Type B pancreatic cell (in vitro differentiated cells): ENCODE measurements around the gene OLA1. TPM values are rescaled to one million over a fixed set of nuclear protein-coding genes. Genes with fewer than 3 reads are reported as not detected.

ENCODE experiments used
- DNase-seq: peaks from one replicate; pipeline ENCODE4 v3.0.0; 2021; ENCODE audit warnings: mixed read lengths; ENCODE audit not compliant: unreplicated experiment; ENCODE audit errors: extremely low spot score
- H3K27ac Mint-ChIP-seq: 2 replicates; pipeline ENCODE4 v1.8.0; 2021; ENCODE audit warnings: mild to moderate bottlenecking, mixed read lengths
- H3K27me3 Mint-ChIP-seq: 2 replicates; pipeline ENCODE4 v1.8.0; 2021; ENCODE audit warnings: mixed read lengths
- H3K36me3 Mint-ChIP-seq: 2 replicates; pipeline ENCODE4 v1.8.0; 2021; ENCODE audit warnings: mixed read lengths
- H3K4me1 Mint-ChIP-seq: one replicate; pipeline ENCODE4 v1.8.0; 2021; ENCODE audit warnings: mixed read lengths; ENCODE audit not compliant: unreplicated experiment
- H3K4me3 Mint-ChIP-seq: 2 replicates; pipeline ENCODE4 v1.8.0; 2021; ENCODE audit warnings: mild to moderate bottlenecking, mixed read lengths
- H3K9me3 Mint-ChIP-seq: 2 replicates; pipeline ENCODE4 v1.8.0; 2021; ENCODE audit warnings: mixed read lengths
- total RNA-seq: library from RNA; stranded (reverse); gene quantifications from 2 replicates; pipeline ENCODE4 v1.2.1, GENCODE V29; 2021; ENCODE audit warnings: low replicate concordance
- TF ChIP-seq, protein P1 (sequence below): fragments of 200-600 bp; sonication (generic); conservative IDR thresholded peaks from 2 replicates; pipeline ENCODE4 v1.5.0; 2021; ENCODE audit warnings: antibody characterized with exemption, mild to moderate bottlenecking

OLA1 gene
- total RNA-seq, 1 donor from 2014 or later, result 94.4 TPM

DNA sequence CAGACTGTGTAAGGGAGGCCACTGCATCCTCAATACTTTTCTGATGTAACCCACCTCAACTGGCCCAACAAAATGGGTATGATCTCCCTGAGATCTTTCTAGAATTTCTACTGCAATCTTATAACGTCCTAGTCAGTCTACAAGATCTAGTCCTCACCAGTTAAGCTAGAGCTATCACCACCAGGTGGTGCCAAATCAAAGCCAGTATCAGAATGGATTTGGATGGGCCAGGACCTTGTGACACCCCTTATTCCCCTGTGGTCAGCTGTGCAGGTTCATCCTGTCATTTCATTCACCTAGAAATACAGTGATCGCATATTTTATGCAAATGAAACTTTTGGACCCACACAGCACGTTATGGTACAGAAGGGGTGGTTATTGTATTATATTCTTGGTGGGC, 90.3 kb downstream of the OLA1 start:
- no peak for DNase-seq

GRCh38 chr2:174157053-174157452, 91.3 kb downstream of the OLA1 start:
- Mint-ChIP-seq H3K27ac (no peak overlapping the region), H3K4me3 (no peak overlapping the region), H3K4me1 (peaks cover 4% of the 10 kb centered on the region), H3K36me3 (peaks cover 3% of the 10 kb centered on the region), H3K9me3 (no peaks in the 10 kb centered on the region), H3K27me3 (no peaks in the 10 kb centered on the region)
- no peak for DNase-seq
- TF ChIP-seq, protein P1, sequence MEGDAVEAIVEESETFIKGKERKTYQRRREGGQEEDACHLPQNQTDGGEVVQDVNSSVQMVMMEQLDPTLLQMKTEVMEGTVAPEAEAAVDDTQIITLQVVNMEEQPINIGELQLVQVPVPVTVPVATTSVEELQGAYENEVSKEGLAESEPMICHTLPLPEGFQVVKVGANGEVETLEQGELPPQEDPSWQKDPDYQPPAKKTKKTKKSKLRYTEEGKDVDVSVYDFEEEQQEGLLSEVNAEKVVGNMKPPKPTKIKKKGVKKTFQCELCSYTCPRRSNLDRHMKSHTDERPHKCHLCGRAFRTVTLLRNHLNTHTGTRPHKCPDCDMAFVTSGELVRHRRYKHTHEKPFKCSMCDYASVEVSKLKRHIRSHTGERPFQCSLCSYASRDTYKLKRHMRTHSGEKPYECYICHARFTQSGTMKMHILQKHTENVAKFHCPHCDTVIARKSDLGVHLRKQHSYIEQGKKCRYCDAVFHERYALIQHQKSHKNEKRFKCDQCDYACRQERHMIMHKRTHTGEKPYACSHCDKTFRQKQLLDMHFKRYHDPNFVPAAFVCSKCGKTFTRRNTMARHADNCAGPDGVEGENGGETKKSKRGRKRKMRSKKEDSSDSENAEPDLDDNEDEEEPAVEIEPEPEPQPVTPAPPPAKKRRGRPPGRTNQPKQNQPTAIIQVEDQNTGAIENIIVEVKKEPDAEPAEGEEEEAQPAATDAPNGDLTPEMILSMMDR, result no peak

More for the DNA sequence above, 90.3 kb downstream of the OLA1 start:
- Mint-ChIP-seq H3K4me3 (no peak overlapping the region), H3K9me3 (no peaks in the 10 kb centered on the region), H3K4me1 (peaks cover 4% of the 10 kb centered on the region), H3K27me3 (no peaks in the 10 kb centered on the region), H3K36me3 (peaks cover 3% of the 10 kb centered on the region), H3K27ac (no peak overlapping the region)
- TF ChIP-seq, protein P1, result peak; percentile 69

GRCh38 chr2:174153757-174154680, 94.3 kb downstream of the OLA1 start:
- no peaks in the 10 kb centered on the region for H3K27me3 Mint-ChIP-seq
- H3K27ac Mint-ChIP-seq, result no peak overlapping the region
- peaks cover 4% of the 10 kb centered on the region for H3K4me1 Mint-ChIP-seq
- H3K9me3 Mint-ChIP-seq, result no peaks in the 10 kb centered on the region
- no peak for DNase-seq
- TF ChIP-seq, protein P1, result no peak
- H3K4me3 Mint-ChIP-seq, result no peak overlapping the region
- H3K36me3 Mint-ChIP-seq, result peaks cover 3% of the 10 kb centered on the region

DNA sequence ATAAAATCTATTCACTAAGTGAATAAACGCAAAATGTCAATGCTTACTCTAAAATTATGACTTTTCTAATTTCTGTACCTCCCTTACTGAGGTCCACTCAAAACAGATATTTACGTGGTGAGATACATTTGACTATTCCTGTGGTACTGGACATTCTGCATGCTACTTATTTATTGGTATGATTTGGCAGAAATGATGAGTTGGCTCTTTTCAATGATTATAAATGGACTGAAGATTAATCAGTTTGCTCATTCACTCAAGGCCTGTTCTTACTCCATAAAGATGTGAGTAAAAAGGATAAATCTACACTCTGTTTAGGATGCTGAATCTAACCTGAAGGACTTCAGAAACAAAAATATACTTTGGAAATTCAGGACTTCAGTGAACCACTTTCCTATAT, 98.8 kb downstream of the OLA1 start:
- TF ChIP-seq, protein P1, result no peak
- Mint-ChIP-seq H3K36me3 (peaks cover 6% of the 10 kb centered on the region), H3K27me3 (no peaks in the 10 kb centered on the region), H3K9me3 (no peaks in the 10 kb centered on the region), H3K27ac (no peak overlapping the region), H3K4me3 (no peak overlapping the region), H3K4me1 (peaks cover 8% of the 10 kb centered on the region)
- no peak for DNase-seq

DNA sequence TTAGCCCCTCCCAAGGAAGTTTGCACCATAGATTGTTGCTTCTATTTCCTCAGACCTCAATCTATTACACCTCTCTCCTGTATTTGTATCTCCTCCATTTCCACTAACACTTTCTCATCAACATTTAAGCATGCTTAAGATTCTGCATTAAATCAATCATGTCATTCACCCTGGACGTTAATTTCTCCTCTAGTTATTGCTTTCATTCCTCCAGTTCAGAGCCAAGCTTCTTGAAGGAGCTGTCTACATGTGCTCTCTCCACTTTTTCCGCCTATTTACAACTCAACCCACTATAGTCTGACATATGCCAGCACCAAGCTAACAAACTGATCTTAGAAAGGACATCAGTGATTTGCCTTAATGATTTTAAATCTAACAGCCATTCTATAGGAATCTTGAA, 99.5 kb downstream of the OLA1 start:
- no peaks in the 10 kb centered on the region for H3K9me3 Mint-ChIP-seq
- no peak for DNase-seq
- no peaks in the 10 kb centered on the region for H3K27me3 Mint-ChIP-seq
- no peak overlapping the region for H3K4me3 Mint-ChIP-seq
- H3K27ac Mint-ChIP-seq, result no peak overlapping the region
- H3K4me1 Mint-ChIP-seq, result peaks cover 4% of the 10 kb centered on the region
- peaks cover 6% of the 10 kb centered on the region for H3K36me3 Mint-ChIP-seq
- TF ChIP-seq, protein P1, result no peak
